HG02870 (cell line): ENCODE measurements around the gene ART1.
"Not testable (repeated sequence)": the region's sequence is repeated elsewhere in the genome, so short reads cannot be mapped to it uniquely, and the experiment has no call there.

ENCODE experiments used
- ATAC-seq: cut with Tn5 transposase; IDR thresholded peaks from one replicate; pipeline ENCODE4 v1.9.1; 2021; ENCODE audit warnings: mild to moderate bottlenecking, moderate library complexity; ENCODE audit not compliant: unreplicated experiment

Gene ART1, protein sequence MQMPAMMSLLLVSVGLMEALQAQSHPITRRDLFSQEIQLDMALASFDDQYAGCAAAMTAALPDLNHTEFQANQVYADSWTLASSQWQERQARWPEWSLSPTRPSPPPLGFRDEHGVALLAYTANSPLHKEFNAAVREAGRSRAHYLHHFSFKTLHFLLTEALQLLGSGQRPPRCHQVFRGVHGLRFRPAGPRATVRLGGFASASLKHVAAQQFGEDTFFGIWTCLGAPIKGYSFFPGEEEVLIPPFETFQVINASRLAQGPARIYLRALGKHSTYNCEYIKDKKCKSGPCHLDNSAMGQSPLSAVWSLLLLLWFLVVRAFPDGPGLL

DNA sequence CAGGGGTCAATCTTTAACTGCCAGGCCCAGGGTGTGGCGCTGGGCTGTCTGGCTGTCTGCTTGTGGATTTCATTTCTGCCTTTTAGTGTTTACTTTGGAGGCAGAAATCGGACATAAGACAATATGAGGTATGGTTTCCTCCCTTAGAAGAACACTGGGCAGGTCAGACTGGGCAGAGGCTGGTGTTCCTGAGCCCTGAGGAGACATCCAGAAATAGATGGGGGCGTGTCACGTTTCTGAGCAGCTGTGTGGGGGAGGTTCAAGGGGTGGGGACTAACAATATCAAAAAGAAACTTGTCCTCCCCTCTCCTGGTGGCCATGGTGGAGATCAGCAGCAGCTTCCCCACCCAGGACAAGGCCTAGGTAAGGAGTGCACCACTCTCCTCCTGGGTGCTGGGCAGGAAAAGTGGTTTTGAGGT, at the start of gene ART1:
TSS of gene ART1 (plus strand) at position 312 of the 419 bp plus-strand sequence. CDS start 14,086 bp downstream, outside the sequence.
- ATAC-seq, result no peak

DNA sequence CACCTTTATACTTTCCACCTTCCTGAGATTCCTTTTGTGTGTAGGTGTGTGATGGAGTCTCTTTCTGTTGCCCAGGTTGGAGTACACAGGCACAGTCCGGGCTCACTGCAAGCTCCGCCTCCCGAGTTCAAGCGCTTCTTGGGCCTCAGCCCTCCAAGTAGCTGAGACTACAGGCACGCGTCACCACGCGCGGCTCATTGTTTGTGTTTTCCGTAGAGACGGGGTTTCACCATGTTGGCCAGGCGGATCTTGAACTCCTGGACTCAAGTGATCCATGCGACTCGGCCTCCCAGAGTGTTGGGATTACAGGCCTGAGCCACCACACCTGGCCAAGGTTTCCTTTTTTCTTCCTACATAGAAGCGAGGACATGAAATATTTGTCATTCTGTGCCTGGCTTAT, 47.2 kb upstream of the ART1 start:
- not testable (repeated sequence) for ATAC-seq

DNA sequence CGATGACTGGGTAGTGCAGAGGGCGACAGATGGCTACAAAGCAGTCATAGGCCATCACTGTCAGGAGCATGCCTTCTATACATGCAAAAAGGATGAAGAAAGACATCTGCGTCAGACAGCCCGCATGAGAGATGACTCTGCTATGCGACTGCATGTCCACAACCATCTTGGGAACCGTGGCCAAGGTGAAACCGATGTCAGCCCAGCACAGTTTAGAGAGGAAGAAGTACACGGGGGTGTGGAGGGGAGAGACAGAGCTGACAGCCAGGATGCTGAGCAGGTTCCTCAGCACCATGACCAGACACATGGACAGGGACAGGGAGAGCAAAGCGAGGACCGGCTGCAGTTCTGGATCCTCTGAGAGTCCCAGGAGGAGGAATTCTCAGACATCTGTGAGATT, 44.7 kb upstream of the ART1 start:
- not testable (repeated sequence) for ATAC-seq

DNA sequence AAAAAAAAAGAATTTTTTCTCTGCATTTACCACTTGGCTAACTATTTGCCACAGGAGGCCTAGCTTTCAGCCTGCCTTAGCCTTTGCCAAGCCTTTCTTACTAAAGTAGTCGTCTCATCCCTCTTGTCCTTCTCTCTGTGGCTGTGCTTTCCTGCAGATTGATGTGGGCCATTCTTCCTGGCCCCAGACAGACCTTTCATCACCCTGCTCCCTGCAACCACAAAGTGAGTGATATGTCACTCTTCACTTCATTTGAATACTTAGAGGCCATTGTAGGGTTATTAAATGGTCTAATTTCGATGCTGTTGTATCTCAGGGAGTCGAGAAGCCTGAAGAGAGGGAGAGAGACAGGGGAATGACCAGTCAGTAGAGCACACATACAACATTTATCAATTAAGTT, 40.8 kb upstream of the ART1 start:
- ATAC-seq, result no peak

DNA sequence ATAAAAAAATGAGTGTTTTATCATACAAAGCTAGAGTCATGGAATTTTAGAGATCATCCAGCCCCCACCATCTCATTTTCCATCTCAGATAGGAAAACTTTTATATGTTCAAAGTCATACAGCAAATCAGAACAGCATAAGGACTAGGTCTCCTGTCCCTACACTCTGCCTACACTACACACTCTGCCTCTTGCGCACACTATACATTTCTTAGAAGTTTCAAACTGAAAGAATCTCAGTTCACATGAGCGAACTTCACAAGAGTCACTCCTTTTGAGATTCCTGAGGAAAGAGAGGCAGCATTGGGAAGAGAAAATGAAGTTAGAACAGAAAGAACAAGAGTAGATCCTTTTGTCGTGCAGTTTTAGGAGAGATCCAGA, 39.7 kb upstream of the ART1 start:
- ATAC-seq, result no peak

DNA sequence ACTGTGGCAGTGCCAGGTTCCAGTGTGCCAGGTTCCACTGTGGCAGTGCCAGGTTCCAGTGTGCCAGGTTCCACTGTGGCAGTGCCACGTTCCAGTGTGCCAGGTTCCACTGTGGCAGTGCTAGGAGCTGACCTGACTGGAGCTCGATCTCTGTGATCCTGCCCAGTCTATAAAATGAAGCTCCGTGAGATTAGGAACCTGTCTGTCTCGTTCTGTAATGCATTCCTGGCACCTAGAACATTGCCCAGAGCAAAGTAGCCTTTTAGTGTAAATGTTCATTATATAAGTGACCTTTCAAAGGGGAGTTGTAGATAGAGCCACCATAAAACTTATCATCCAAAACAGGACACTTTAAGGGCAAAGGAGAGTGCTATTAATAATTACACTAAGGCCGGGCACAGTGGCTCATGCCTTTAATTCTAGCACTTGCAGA, 39.1 kb upstream of the ART1 start:
- ATAC-seq, result no peak

DNA sequence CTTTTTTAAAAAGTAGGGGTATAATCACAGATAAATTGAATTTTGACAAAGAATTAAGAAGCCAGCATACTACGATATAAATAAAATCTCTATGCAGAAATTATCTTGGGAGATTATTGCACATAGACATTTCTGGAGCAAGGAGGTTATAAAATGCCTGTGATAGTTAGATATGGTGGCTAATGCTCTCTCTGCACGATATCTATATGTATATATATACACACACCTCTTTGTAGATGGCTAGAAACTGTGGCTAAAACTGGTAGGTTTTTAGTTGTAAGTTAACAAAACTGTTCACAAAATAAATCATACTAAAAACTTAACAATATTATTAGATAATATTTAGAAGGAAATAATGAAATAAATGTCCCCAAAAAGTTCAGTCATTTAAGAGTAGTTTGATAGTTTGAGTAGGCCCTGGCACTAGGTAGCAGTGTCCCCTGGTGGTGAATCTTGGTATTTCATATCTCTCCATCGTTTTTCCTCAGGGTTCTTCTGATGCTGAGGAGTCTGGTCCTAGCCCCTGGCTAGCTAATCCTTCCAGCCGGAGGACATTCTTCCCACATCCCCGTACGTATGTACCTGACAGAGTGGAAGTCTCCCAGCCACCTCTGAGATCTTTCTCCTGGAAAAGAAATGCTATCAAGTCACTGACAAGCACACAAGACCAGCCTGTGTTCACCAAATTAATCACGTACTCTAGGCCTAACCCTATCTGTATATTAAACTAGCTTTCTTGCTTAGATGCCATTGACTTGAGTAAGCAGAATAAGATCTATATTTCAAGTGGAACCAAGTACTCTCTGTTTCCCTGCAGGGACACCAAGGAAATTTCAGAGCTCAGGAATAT, 35.3 kb upstream of the ART1 start:
- ATAC-seq, result no peak

DNA sequence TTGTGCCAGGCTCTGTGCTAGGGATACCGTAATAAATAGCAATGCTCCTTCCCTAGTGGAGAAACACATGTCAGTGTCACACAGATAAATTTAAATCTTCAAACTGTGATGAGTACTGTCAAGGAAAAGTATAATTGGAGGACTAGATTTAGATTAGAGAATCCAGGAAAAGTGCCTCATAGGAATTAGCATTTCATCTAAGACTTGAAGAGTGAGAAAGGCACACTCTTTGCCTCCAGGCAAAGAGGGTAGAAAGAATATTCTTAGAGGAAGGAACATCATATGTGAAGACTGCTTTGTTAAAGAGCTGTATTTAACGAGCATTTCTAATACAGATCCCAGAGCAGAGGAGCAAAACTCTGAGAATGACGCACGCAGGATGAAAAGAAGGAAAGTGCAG, 34.1 kb upstream of the ART1 start:
- no peak for ATAC-seq

DNA sequence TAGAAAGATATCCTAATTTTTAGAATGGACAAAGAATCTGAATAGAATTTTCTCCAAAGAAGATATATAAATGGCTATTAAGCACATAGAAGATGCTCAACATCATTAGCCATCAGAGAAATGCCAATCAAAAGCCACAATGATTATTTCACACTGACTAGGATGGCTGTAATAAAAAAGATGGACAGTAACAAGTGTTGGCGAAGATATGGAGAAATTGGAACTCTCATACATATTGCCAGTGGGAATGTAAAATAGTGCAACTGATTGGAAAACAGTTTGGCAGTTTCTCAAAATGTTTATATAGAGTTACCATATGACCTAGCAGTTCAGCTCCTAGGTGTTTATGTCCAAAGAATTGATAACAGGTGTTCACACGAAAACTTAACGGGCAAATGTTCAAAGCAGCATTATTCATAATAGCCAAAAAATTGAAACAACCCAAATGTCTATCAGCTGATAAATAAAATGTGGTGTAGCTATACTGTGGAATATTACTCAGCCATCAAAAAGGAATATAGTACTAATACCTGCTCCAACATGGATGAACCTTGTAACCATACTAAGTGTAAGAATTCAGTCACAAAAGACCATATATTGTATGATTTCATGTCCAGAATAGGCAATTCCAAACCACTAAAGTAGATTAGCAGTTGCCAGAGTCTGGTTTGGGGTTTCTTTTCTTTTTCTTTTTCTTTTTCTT, 32.8 kb upstream of the ART1 start:
- no peak for ATAC-seq

DNA sequence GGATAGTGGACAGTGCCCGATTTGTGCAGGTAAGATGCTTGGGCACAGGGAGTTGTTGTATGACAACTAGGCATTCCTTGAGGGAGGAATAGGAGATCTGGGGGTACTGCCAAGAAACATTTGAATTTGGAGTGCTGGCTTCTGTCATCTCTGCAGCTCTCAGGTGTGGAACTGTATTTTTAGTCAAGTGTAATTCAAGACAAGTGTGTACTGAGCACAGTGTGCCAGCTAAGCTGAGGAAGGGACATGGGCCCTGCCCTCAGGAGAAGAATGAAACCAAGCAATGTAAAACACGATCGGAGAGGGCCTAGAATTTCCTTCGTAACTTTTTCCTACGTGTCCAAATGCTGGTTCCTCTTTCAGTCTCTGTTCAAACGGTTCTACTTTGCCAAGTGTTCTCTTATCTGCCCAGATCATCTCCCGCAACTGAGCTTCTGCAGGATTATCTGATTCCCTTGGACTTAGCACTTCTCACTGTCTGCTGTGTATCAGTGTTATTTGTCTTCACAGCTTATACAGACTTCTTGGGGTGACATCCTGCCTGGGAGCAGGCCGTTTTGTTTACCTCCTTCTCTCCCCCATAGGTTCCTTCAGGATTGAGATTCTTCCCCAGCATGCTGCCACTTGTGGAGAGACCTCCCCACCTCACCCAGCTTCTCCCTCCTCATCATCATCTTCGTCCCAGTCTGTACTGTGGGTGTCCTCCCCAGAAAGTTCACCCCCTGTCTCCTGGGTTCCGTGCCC, 30.8 kb upstream of the ART1 start:
- ATAC-seq, result no peak

DNA sequence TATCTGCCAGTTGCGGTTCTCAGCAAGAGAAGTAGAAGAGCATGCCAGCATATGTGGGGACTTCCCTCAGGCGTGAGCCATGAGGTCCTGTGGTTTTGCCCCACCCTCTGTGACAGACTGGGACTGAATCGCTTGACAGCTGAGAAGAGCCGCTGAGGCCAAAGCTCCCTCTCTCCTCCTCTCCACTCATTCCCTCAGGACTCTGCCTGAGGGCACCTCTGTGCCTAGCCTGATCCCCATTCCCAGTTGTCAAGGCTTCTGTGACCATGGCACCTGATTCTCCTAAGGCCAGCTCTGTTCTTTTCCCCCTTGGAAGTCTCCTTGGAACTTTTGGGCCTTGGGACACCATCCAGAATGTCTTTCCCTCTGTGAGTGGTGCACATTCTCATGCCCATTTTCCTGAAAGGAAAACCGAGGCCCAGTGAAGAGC, 30.2 kb upstream of the ART1 start:
- ATAC-seq, result no peak

DNA sequence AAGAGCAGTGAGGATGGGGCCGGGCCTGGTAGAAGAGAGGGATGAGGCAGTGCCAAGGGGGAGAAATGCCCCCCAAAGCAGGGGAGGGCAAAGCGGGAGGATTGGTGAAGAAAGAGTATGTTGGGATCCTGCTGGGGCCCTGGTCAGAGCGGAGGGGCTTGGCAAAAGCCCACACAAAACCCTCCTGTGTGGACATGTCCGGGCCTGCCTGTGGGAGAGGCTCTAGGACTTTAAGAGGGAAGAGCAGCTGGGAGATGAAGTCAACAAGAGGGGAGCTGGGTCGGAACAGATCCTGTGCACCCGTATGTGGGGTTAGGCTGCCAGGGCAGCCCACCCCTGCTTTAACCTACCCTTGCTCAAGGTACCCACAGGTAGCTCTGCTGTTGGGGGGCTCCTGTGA, 28.9 kb upstream of the ART1 start:
- no peak for ATAC-seq

DNA sequence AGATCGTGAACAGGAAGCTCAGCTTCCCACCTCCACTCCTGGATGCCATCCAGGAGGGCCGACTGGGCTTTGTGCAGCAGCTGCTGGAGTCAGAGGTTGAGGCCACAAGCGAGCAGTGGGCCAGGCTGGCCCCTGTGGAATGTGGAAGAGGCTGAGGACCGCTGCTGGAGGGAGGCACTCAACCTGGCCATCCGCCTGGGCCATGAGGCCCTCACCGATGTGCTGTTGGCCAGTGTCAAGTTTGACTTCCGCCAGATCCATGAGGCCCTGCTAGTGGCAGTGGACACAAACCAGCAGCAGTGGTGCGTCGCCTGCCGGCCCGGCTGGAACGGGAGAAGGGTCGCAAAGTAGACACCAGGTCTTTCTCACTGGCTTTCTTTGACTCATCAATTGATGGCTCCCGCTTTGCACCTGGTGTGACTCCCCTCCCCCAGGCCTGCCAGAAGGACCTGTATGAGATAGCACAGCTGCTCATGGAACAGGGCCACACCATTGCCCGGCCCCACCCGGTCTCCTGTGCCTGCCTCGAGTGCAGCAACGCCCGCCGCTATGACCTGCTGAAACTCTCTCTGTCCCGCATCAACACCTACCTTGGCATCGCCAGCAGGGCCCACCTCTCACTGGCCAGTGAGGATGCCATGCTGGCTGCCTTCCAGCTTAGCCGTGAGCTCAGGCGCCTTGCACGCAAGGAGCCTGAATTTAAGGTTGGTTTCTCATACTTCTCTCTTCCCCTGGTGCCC, 28.0 kb upstream of the ART1 start:
- no peak for ATAC-seq

DNA sequence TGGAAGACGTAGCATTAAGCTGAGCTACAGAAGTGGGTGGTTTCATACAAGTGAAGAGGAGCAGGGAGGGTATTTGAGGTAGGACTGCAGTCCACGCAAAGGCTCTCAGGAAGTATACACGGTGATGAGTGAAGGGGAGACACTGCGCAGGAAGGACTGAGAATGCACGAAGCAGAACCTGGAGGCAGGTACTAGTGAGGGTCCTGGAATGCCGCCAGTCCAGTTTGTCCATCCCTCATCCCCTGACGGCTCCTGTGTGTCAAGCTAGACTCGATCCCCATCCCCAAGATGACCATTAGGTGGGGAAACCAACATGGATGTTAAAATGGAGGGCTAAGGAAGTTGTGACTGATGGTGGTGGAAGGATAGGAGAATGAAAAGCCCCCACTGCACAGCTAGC, 26.9 kb upstream of the ART1 start:
- ATAC-seq, result no peak

DNA sequence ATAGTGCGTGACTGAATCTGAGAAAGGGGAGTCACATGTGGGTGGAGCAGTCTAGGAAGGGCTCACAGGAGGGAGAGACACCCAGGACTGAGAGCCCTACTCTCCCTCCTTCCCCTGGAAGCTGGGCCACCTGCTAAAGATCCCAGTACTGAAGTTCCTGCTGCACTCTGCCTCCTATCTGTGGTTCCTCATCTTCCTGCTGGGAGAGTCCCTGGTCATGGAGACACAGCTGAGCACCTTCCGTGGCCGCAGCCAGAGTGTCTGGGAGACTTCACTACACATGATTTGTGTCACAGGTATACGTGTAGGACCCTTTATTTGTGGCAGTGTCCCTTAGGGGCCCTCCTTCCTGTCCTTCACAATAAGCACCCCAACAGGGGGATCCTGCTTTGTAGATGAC, 22.4 kb upstream of the ART1 start:
- no peak for ATAC-seq

DNA sequence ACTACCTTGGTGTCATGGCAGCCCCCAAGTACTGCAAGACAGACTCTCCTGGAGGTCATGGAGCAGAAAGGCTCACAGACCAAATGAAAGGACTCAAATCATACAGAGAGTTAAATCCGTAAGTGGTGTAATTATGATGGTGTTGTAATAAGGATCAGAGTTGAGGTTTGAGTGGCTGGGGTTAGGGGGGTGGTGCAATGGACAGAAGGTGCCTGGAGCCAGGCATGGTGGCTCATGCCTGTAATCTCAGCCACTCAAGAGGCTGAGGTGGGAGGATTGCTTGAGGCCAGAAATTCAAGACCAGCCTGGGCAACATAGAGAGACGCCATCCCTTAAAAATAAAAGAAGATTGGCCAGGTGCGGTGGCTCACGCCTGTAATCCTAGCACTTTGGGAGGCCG, 21.8 kb upstream of the ART1 start:
- ATAC-seq, result no peak

DNA sequence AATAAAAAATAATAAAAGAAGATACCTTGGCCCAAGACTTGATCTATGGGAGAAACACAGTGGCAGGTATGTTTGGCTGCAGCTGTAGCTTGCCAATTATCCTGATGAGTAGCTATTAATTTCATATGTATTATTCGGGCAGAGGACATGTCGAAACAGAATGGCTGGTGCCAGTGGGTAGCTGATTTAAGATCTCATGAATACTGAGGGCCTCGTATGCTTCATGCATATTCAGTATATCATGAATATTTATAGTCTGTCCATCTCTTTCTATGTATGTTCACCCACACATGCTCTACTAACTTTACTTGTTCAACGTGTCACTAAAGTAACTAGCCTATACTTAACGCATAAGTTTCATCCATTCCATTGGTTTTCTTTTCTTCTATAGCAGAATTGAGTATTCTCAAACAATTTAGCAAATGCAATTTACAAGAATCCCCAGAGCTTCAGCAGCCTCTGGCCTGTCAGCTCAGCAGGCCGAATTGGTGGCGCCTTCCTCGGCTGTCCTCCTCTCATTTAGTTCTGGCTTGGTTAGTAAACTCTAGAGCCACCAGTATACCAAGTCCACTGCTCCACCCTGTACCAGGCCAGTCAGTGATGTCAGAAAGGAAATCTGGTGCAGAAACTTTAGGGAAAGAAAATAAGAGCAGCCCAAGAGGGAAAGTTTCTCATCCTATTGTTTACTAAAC, 21.0 kb upstream of the ART1 start:
- no peak for ATAC-seq

DNA sequence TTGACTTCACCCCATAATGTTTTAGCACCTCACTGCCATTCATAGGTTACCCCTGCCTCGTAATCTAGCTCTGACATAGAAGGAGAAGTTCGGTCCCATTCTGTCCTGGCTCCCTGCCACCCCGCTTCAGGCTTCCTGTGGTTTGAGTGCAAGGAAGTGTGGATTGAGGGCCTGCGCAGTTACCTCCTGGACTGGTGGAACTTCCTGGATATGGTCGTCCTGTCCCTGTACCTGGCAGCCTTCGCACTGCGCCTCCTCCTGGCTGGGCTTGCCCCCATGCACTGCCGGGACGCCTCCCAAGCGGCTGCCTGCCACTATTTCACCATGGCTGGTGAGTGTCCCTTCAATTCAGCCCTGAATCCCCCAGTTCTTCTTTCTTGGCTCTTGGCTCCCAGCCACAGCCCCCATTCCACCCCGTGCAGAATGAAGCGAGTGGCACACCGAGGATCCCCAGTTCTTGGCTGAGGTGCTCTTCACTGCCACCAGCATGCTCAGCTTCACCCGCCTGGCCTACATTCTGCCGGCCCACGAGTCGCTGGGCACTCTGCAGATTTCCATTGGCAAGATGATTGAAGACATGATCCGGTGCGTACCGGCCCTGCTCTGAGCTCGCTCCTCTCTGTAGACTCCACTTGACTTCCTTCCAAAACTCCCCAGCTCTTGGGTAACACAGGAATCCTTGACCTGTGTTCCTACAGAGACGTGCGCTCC, 18.5 kb upstream of the ART1 start:
- ATAC-seq, result no peak

DNA sequence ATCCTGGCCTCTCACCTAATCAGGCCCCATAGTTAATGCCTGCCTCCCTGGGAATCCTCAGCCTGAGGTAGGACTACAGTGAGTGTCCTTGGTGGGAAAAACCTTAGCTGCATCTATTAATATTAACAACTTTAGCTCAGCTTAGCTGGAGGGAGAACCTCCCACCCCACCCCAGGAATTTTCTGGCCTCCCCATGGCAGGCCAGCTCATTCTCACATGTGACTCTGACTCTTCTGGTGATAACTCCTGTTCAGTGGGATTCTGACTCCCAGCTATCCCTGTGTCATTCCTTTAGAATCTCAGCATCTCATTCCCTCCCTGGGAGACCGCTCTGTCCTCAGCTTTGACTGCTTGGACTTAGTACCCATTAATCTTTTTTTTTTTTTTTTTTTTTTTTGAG, 17.6 kb upstream of the ART1 start:
- no peak for ATAC-seq
